ENCODE results near the gene OPN1SW. TPM values are rescaled to one million over a fixed set of nuclear protein-coding genes. Genes with fewer than 3 reads are reported as not detected.

Gene OPN1SW
- total and polyA plus RNA-seq, 9 of the 15 experiments (the other 6 are each of a cell fraction or from before 2014, with no cell fraction given): 0.84 to 1.0 TPM; not detected in 7

DNA sequence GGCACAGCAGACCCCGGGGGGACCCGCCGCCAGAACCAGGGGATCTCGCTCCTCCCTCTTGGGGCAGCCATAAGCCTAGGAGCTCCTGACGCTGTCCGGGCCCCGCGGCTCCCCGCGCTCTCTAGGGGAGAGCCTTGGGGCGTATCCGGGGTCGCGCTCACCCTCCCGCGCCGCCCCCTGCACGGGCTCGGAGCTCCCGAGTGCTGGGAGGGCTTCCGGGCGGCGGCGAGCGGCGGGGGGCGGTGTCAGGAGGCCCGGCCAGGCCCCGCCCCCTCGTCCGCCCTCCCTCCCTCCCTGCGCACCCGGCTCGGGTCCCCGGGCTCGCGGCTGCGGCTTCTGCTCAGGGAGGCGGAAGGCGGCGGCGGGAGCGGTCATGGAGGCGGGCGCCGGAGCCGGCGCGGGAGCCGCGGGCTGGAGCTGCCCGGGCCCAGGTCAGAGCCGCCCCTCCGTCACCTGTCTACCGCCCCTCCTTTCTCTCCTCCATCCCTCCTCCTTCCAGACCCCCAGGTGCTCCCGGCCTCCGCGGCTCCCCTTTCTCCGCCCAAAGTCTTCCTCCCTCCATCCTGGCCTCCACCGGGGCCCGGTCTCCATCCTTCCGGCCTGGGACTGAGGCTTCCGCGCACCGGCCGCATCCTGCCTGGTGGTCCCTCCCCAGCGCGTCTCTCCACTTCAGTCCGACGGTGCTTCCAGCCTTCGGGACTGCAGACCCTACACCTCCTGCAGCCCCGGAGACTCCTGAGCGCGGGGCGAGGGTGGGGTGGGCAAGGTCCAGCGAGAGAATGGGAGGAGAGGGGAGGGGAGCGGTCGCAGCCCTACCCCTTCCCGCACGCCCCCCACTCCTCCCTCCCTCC, 15.8 kb upstream of the OPN1SW start, which contains the start of gene CCDC136 (continued):
- TF ChIP-seq CHD7 (IDR thresholded peaks at IDR 0.05; ENCODE audit: low read depth, low read length) (no peak), ILF3 (IDR thresholded peaks at IDR 0.05; ENCODE audit: borderline replicate concordance) (no peak), HMBOX1 (IDR thresholded peaks at IDR 0.05) (no peak), CCAR2 (IDR thresholded peaks at IDR 0.05; ENCODE audit: low read depth, low read length) (no peak), HEY1 (CRISPR knock-in tag; IDR thresholded peaks at IDR 0.05; ENCODE audit: borderline replicate concordance) (no peak), CHD4 (IDR thresholded peaks at IDR 0.05; ENCODE audit: insufficient read depth, insufficient replicate concordance, low read depth, low read length, poor library complexity, severe bottlenecking) (no peak), BMI1 (IDR thresholded peaks at IDR 0.05; ENCODE audit: low read length) (no peak), PTBP1 (IDR thresholded peaks at IDR 0.05; ENCODE audit: low read depth, low read length) (no peak), PRPF4 (IDR thresholded peaks at IDR 0.05; ENCODE audit: insufficient read depth, low read depth, low read length, poor library complexity, severe bottlenecking) (no peak), ZKSCAN8 (CRISPR knock-in tag; IDR thresholded peaks at IDR 0.05) (no peak), ZBTB34 (CRISPR knock-in tag; IDR thresholded peaks at IDR 0.05) (no peak)

All from K562 (cell line).